MM.1S (cell line): ENCODE measurements around the gene MYL5.

Experiments used
- CTCF ChIP-seq: fragments of 300-600 bp; sonication (generic); IDR thresholded peaks from 2 replicates; pipeline ENCODE4 v1.5.1; 2016; ENCODE audit warnings: antibody characterized with exemption, low read length, mixed read lengths
- EZH2 ChIP-seq: fragments of 300-600 bp; sonication (generic); optimal IDR thresholded peaks from 2 replicates; pipeline ENCODE3; 2017; ENCODE audit warnings: low read depth, mild to moderate bottlenecking, antibody characterized with exemption, low read length, mixed read lengths
- EZH2phosphoT487 ChIP-seq: fragments of 300-600 bp; sonication (generic); IDR thresholded peaks from 2 replicates; pipeline ENCODE4 v1.6.1; 2018; ENCODE audit warnings: antibody characterized with exemption, low read length

DNA sequence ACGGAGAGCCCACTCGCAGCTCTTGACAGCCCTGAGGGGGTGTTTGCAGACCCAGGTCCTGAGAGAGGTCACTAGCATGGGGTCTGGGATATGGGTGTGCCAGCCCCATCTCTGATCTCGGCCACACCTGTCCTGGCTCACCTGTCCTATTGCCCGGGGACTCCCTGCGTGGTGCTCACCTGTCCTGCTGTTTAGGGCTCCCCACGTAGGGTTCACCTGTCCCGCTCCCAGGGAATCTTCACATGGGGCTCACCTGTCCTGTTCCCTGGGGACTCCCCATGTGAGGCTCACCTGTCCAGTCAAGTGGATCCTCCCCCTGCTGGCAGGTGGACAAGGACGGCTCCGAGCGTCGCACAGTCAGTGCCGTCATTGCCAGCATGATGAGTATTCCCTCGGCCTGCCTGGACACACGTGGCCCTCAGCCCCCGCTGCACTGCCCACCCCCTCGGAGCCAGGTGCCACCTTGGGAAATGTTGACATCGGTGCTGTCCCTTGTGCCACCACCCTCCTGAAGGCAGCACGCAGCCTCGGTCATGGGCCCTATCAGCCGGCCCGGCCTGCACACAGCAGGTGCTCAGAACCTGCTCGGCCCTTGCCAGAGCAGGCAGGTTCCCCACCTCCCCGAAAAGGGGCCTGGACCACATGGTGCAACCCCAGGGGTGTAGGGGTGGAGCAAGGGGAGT is 8.3 kb downstream of the MYL5 start:
- TF ChIP-seq CTCF, result no peak
- no peak for TF ChIP-seq EZH2phosphoT487
- TF ChIP-seq EZH2, result no peak
